ENCODE measurements around the gene GUCD1.
"Not testable (repeated sequence)": the region's sequence is repeated elsewhere in the genome, so short reads cannot be mapped to it uniquely, and the experiment has no call there.

GUCD1 gene

DNA sequence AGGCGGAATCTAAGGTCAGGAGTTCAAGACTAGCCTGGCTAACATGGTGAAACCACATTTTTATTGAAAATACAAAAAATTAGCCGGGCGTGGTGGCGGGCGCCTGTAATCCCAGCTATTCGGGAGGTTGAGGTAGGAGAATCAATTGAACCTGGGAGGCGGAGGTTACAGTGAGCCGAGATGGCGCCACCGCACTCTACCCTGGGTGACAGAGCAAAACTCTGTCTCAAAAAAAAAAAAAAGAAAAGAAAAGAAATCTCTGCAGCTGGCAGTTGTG lies 38.6 kb upstream of the GUCD1 start:
- H3K9me3 Mint-ChIP-seq (ENCODE audit: low read depth); H3K27ac Mint-ChIP-seq; H3K36me3 Mint-ChIP-seq; H3K27me3 Mint-ChIP-seq; H3K4me1 Mint-ChIP-seq (ENCODE audit: low read depth): not testable (repeated sequence)
- H3K4me3 Mint-ChIP-seq: peak overlapping the region; percentile 41

GRCh38 chr22:24592851-24593558 lies 38.1 kb upstream of the GUCD1 start, which contains the start of gene LRRC75B:
TSS of gene LRRC75B (minus strand) at chr22:24593073. CDS start at chr22:24593039, 34 bp downstream.
- no peaks in the 10 kb centered on the region for H3K9me3 Mint-ChIP-seq (ENCODE audit: low read depth)
- peaks cover 1% of the 10 kb centered on the region for H3K27me3 Mint-ChIP-seq
- H3K36me3 Mint-ChIP-seq: peaks cover 3% of the 10 kb centered on the region
- peak within 1 kb of the TSS; percentile 82 for H3K4me3 Mint-ChIP-seq
- H3K27ac Mint-ChIP-seq: no peak within 1 kb of the TSS
- peaks cover 2% of the 10 kb centered on the region for H3K4me1 Mint-ChIP-seq (ENCODE audit: low read depth)

GRCh38 chr22:24592058-24592850 lies 37.3 kb upstream of the GUCD1 start:
- H3K27me3 Mint-ChIP-seq: peaks cover 1% of the 10 kb centered on the region
- H3K27ac Mint-ChIP-seq: no peak overlapping the region
- peaks cover 3% of the 10 kb centered on the region for H3K36me3 Mint-ChIP-seq

GRCh38 chr22:24591286-24591830 lies 36.4 kb upstream of the GUCD1 start:
- Mint-ChIP-seq H3K36me3 (peaks cover 3% of the 10 kb centered on the region), H3K4me3 (peak overlapping the region; percentile 42), H3K27ac (no peak overlapping the region), H3K9me3 (ENCODE audit: low read depth) (no peaks in the 10 kb centered on the region), H3K27me3 (peaks cover 1% of the 10 kb centered on the region), H3K4me1 (ENCODE audit: low read depth) (peaks cover 2% of the 10 kb centered on the region)

More at GRCh38 chr22:24592058-24592850, 37.3 kb upstream of the GUCD1 start:
- Mint-ChIP-seq H3K9me3 (ENCODE audit: low read depth) (no peaks in the 10 kb centered on the region), H3K4me3 (peak overlapping the region; percentile 82), H3K4me1 (ENCODE audit: low read depth) (peaks cover 2% of the 10 kb centered on the region)

GRCh38 chr22:24590596-24591173 lies 35.7 kb upstream of the GUCD1 start:
- Mint-ChIP-seq H3K36me3 (peaks cover 3% of the 10 kb centered on the region), H3K27ac (no peak overlapping the region), H3K4me1 (ENCODE audit: low read depth) (peaks cover 2% of the 10 kb centered on the region), H3K9me3 (ENCODE audit: low read depth) (no peaks in the 10 kb centered on the region), H3K27me3 (peaks cover 1% of the 10 kb centered on the region), H3K4me3 (no peak overlapping the region)

DNA sequence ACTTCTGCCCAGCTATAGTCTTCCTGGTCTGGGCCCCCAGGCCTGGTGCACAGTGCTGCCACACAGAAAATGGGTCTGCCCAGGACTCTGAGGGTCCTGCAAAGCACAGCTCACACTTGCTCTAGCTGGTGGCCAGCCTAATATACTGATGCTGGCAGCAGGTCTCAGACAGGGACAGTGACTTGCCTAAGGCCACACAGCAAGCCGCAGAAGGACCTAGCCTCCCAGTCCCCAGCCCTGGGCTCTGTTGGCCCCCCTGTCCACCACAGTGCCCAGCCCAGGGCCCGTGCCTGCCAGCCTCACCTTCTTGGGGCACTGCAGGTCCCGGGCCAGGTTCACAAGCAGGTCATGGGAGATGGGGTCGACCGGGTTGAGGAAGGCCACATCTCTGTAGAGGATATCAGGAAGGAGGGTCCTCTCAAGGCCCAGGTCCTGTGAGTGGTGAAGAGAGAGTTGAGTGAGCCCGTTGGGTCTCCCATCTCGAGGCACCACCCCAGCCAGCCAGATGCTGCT lies 34.6 kb upstream of the GUCD1 start:
- Mint-ChIP-seq H3K4me3 (no peak overlapping the region), H3K27me3 (peaks cover 1% of the 10 kb centered on the region), H3K4me1 (ENCODE audit: low read depth) (peaks cover 2% of the 10 kb centered on the region)

DNA sequence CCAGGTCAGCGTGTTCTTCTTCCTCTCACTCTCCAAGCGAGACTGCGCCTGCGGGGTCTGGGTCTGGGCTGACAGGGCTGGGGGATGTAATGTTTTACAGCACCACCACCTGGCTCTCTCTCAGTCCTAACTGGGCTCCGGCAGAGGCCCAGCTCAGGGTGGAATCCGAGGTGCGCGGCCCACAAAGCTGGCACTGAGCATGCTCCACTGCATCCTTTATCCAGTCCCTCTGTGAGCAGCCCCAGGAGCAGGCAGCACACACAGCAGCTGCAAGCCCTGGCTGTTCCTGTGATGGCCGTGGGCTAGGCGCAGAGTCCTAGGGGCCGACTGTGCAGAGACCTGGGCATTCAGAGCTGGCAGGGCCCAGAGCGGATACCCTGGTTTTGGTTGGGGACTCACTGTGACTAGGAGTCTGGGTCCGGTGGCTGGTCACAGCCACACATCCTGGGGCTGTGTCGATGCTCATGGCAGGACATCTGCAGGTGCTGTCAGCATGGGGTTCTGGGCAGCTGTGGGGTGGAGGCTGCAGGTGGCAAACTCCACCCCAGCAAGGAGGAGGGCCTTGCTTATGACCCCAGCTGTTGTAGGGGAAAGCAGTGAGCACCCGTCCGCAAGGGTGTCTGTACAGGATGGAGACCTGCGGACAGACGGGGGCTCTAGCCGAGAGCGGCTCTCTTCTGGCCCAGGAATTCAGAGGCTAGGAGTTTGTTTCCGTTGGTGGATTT lies 34.0 kb upstream of the GUCD1 start:
- Mint-ChIP-seq H3K9me3 (ENCODE audit: low read depth) (no peaks in the 10 kb centered on the region), H3K27me3 (peaks cover 1% of the 10 kb centered on the region), H3K27ac (no peak overlapping the region), H3K36me3 (peaks cover 3% of the 10 kb centered on the region), H3K4me1 (ENCODE audit: low read depth) (peaks cover 2% of the 10 kb centered on the region), H3K4me3 (no peak overlapping the region)

More for the DNA sequence above, 34.6 kb upstream of the GUCD1 start:
- Mint-ChIP-seq H3K9me3 (ENCODE audit: low read depth) (no peaks in the 10 kb centered on the region), H3K27ac (no peak overlapping the region), H3K36me3 (peaks cover 3% of the 10 kb centered on the region)

GRCh38 chr22:24588381-24588756 lies 33.4 kb upstream of the GUCD1 start:
- Mint-ChIP-seq H3K4me1 (ENCODE audit: low read depth) (peaks cover 2% of the 10 kb centered on the region), H3K27ac (no peak overlapping the region), H3K9me3 (ENCODE audit: low read depth) (no peaks in the 10 kb centered on the region), H3K27me3 (peaks cover 1% of the 10 kb centered on the region), H3K36me3 (peaks cover 3% of the 10 kb centered on the region), H3K4me3 (no peak overlapping the region)

- H3K4me1 Mint-ChIP-seq (ENCODE audit: low read depth): peaks cover 2% of the 10 kb centered on the region
- peaks cover 1% of the 10 kb centered on the region for H3K27me3 Mint-ChIP-seq
- no peaks in the 10 kb centered on the region for H3K9me3 Mint-ChIP-seq (ENCODE audit: low read depth)
- peaks cover 3% of the 10 kb centered on the region for H3K36me3 Mint-ChIP-seq
- H3K4me3 Mint-ChIP-seq: no peak overlapping the region
- no peak overlapping the region for H3K27ac Mint-ChIP-seq
Measured at GRCh38 chr22:24587948-24588347, 33.0 kb upstream of the GUCD1 start.

GRCh38 chr22:24587251-24587650 lies 32.3 kb upstream of the GUCD1 start:
- H3K36me3 Mint-ChIP-seq: peaks cover 3% of the 10 kb centered on the region
- no peak overlapping the region for H3K4me3 Mint-ChIP-seq
- H3K9me3 Mint-ChIP-seq (ENCODE audit: low read depth): no peaks in the 10 kb centered on the region
- no peak overlapping the region for H3K27ac Mint-ChIP-seq
- H3K4me1 Mint-ChIP-seq (ENCODE audit: low read depth): peaks cover under 1% of the 10 kb centered on the region
- no peaks in the 10 kb centered on the region for H3K27me3 Mint-ChIP-seq

- no peaks in the 10 kb centered on the region for H3K4me1 Mint-ChIP-seq (ENCODE audit: low read depth)
- no peaks in the 10 kb centered on the region for H3K27me3 Mint-ChIP-seq
- peaks cover 3% of the 10 kb centered on the region for H3K36me3 Mint-ChIP-seq
- H3K9me3 Mint-ChIP-seq (ENCODE audit: low read depth): no peaks in the 10 kb centered on the region
- no peak overlapping the region for H3K4me3 Mint-ChIP-seq
- no peak overlapping the region for H3K27ac Mint-ChIP-seq
Measured at GRCh38 chr22:24585927-24586546, 31.1 kb upstream of the GUCD1 start.

DNA sequence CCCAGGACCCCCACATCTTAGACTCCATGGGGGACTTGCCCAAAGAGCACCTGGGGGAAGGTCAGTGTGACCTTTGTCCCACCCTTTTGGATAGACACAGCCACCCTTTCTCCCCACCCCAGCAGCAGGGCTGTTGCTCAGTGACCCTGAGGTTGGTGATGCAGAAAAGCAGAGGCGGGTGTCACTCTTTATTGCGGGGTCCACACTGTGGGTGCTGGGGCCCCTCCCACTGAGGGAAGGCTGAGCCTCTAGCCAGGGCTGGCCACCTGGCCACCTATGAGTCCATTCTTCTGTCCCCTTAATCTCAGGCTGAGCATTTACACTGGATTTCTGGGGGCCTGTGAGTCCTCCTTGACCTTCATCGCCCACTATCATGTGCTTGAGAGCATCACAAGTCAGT lies 30.5 kb upstream of the GUCD1 start:
- Mint-ChIP-seq H3K27ac (no peak overlapping the region), H3K4me3 (no peak overlapping the region), H3K4me1 (ENCODE audit: low read depth) (no peaks in the 10 kb centered on the region), H3K27me3 (no peaks in the 10 kb centered on the region), H3K9me3 (ENCODE audit: low read depth) (no peaks in the 10 kb centered on the region), H3K36me3 (peaks cover under 1% of the 10 kb centered on the region)

DNA sequence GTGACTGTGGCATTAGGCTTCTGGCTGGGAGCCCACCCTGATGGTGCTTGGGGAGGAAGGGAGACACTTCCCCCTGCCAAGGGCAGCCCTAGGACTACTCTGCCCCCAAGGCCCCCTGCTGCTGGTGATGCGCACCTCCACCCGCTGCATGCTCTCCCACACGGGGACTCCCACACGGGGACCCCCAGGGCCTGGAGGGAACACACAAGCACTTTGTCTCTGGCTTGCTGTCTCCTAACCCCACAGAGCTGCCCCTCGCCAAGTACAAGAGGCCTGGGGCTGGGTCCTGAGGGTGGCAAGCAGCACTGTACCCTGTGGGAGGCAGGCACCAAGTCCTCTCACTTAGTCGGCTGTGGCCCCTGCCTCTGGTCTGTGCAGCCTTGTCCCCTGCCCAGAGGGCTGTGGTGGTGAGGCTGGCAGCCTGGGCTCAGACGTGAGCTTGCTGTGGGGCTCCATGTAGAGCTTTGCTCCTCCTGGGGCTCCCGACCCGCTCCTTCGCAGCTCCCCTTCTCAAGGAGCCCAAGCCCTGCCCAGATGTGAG lies 30.0 kb upstream of the GUCD1 start:
- H3K36me3 Mint-ChIP-seq: no peaks in the 10 kb centered on the region
- H3K9me3 Mint-ChIP-seq (ENCODE audit: low read depth): no peaks in the 10 kb centered on the region
- H3K27ac Mint-ChIP-seq: no peak overlapping the region
- H3K27me3 Mint-ChIP-seq: no peaks in the 10 kb centered on the region
- H3K4me1 Mint-ChIP-seq (ENCODE audit: low read depth): no peaks in the 10 kb centered on the region
- no peak overlapping the region for H3K4me3 Mint-ChIP-seq

DNA sequence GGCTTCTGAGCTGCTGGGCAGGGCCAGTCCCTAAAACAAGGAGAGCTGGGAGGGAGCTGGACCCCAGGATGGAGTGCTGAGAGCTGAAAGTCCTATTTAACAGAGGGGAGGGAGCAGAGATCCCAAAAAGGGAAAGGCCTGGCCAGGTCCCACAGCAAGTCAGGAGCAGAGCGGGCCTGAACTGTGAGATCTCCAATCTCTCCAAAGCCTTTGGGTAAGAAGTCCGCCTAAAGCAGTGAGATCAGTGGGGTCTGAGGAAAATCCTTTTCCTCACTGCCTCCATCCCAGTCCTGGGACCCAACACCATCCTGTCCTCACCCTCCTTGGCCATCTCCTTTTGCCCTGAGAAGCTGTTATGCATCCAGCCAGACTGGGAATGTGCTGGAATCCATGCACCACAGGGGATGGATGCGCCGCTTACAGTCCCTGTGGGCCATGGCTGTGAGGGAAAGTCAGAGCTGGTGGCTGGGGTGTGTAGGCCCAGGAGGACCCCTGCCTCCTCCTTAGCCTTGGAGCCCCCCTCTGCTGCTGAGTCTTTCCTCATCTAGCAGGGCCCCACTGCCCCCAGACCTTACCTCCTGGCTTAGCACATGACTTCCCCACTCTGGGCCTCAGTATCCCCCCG lies 29.3 kb upstream of the GUCD1 start:
- H3K27ac Mint-ChIP-seq: no peak overlapping the region
- no peaks in the 10 kb centered on the region for H3K36me3 Mint-ChIP-seq
- H3K4me3 Mint-ChIP-seq: no peak overlapping the region
- H3K4me1 Mint-ChIP-seq (ENCODE audit: low read depth): no peaks in the 10 kb centered on the region
- no peaks in the 10 kb centered on the region for H3K27me3 Mint-ChIP-seq
- H3K9me3 Mint-ChIP-seq (ENCODE audit: low read depth): no peaks in the 10 kb centered on the region
